ENCODE measurements around the gene INSR. TPM values are rescaled to one million over a fixed set of nuclear protein-coding genes. Genes with fewer than 3 reads are reported as not detected.
"Not testable (repeated sequence)": the region's sequence is repeated elsewhere in the genome, so short reads cannot be mapped to it uniquely, and the experiment has no call there.

The INSR gene
- total RNA-seq, 1 donor from 2014 or later = 69.2 TPM

GRCh38 chr19:7215176-7215575, 79.0 kb downstream of the INSR start:
- no peak overlapping the region for H3K4me3 Mint-ChIP-seq (ENCODE audit: low read depth)
- H3K4me1 Mint-ChIP-seq (ENCODE audit: low read depth) = peaks cover 37% of the 10 kb centered on the region
- peaks cover 3% of the 10 kb centered on the region for H3K36me3 Mint-ChIP-seq (ENCODE audit: insufficient read depth)
- H3K27ac Mint-ChIP-seq = no peak overlapping the region
- no peak for DNase-seq (ENCODE audit: low spot score, unreplicated experiment)
- no peaks in the 10 kb centered on the region for H3K27me3 Mint-ChIP-seq
- H3K9me3 Mint-ChIP-seq (ENCODE audit: low read depth) = no peaks in the 10 kb centered on the region
- TF ChIP-seq, protein P1, sequence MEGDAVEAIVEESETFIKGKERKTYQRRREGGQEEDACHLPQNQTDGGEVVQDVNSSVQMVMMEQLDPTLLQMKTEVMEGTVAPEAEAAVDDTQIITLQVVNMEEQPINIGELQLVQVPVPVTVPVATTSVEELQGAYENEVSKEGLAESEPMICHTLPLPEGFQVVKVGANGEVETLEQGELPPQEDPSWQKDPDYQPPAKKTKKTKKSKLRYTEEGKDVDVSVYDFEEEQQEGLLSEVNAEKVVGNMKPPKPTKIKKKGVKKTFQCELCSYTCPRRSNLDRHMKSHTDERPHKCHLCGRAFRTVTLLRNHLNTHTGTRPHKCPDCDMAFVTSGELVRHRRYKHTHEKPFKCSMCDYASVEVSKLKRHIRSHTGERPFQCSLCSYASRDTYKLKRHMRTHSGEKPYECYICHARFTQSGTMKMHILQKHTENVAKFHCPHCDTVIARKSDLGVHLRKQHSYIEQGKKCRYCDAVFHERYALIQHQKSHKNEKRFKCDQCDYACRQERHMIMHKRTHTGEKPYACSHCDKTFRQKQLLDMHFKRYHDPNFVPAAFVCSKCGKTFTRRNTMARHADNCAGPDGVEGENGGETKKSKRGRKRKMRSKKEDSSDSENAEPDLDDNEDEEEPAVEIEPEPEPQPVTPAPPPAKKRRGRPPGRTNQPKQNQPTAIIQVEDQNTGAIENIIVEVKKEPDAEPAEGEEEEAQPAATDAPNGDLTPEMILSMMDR (IDR thresholded peaks at IDR 0.05; ENCODE audit: unreplicated experiment) = no peak

DNA sequence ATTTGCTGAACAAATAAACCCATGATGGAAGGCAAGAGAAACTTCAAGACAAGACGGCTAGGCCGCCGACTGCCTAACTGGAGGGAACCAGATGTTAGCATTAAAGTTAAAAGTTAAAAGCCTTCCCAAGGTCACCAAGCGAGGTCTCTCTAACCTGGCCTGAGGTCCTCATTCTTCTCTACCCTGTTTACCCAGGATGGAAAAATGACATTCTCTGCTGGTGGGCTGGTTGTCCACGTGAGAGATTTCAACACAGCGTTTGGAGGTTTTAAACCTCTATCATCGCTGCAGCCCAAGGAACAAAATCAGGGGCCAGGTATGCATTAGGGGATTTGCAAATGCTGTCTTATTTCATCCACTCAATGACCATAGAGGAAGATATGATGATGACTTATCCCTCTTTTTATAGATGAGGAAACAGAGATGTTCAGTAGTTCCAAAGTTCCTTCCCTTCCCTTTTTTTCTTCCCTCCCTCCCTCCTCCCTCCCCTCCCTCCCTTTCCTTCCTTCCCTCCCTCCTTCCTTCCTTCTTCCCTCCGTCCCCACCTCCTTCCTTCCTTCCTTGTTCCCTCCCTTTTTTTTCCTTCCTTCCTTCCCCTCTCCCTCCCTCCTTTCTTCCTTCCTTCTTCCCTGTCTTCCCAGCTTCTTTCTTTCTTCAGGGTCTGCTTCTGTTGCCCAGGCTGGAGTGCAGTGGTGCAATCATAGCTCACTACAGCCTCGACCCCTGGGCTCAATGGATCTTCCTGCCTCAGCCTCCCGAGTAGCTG, 79.7 kb downstream of the INSR start:
- Mint-ChIP-seq H3K4me1 (ENCODE audit: low read depth) (peaks cover 40% of the 10 kb centered on the region), H3K36me3 (ENCODE audit: insufficient read depth) (peaks cover 3% of the 10 kb centered on the region), H3K4me3 (ENCODE audit: low read depth) (no peak overlapping the region), H3K27me3 (no peaks in the 10 kb centered on the region), H3K27ac (peak overlapping the region; percentile 95), H3K9me3 (ENCODE audit: low read depth) (no peaks in the 10 kb centered on the region)
- TF ChIP-seq, protein P1 (IDR thresholded peaks at IDR 0.05; ENCODE audit: unreplicated experiment) = no peak
- no peak for DNase-seq (ENCODE audit: low spot score, unreplicated experiment)

- peak overlapping the region; percentile 5 for H3K4me3 Mint-ChIP-seq (ENCODE audit: low read depth)
- H3K36me3 Mint-ChIP-seq (ENCODE audit: insufficient read depth) = peaks cover 2% of the 10 kb centered on the region
- peaks cover 41% of the 10 kb centered on the region for H3K4me1 Mint-ChIP-seq (ENCODE audit: low read depth)
- H3K27ac Mint-ChIP-seq = peak overlapping the region; percentile 95
- H3K9me3 Mint-ChIP-seq (ENCODE audit: low read depth) = no peaks in the 10 kb centered on the region
- TF ChIP-seq, protein P1 (IDR thresholded peaks at IDR 0.05; ENCODE audit: unreplicated experiment) = no peak
- H3K27me3 Mint-ChIP-seq = no peaks in the 10 kb centered on the region
- no peak for DNase-seq (ENCODE audit: low spot score, unreplicated experiment)
These were observed 80.4 kb downstream of the INSR start for GRCh38 chr19:7213628-7214323.

GRCh38 chr19:7211191-7211951, 82.8 kb downstream of the INSR start:
- H3K4me1 Mint-ChIP-seq (ENCODE audit: low read depth) = peaks cover 42% of the 10 kb centered on the region
- TF ChIP-seq, protein P1 (IDR thresholded peaks at IDR 0.05; ENCODE audit: unreplicated experiment) = no peak
- DNase-seq (ENCODE audit: low spot score, unreplicated experiment) = peak; percentile 28
- peak overlapping the region; percentile 92 for H3K27ac Mint-ChIP-seq
- no peaks in the 10 kb centered on the region for H3K27me3 Mint-ChIP-seq
- H3K4me3 Mint-ChIP-seq (ENCODE audit: low read depth) = peak overlapping the region; percentile 13
- H3K9me3 Mint-ChIP-seq (ENCODE audit: low read depth) = no peaks in the 10 kb centered on the region
- H3K36me3 Mint-ChIP-seq (ENCODE audit: insufficient read depth) = no peaks in the 10 kb centered on the region

DNA sequence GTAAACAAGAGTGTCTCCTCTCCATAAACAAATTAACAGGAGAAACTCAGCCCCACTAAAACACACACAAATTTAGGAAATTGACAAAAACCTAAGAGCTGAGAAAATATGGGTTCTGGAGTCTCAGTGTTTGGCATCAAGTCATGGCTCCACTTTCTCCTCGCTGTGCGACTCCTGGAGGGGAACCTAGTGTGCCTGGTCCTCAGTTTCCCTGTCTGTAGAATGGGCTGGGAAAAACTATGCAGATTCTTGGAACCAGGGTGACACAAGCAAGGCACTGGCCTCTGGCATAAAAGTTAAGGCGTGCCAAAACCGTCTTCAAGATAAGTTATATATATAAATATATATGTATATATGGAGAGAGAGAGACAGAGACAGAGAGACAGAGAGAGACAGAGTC, 83.9 kb downstream of the INSR start:
- Mint-ChIP-seq H3K36me3 (ENCODE audit: insufficient read depth) (no peaks in the 10 kb centered on the region), H3K4me1 (ENCODE audit: low read depth) (peaks cover 41% of the 10 kb centered on the region), H3K27ac (no peak overlapping the region), H3K27me3 (no peaks in the 10 kb centered on the region), H3K9me3 (ENCODE audit: low read depth) (no peaks in the 10 kb centered on the region), H3K4me3 (ENCODE audit: low read depth) (no peak overlapping the region)
- no peak for DNase-seq (ENCODE audit: low spot score, unreplicated experiment)
- TF ChIP-seq, protein P1 (IDR thresholded peaks at IDR 0.05; ENCODE audit: unreplicated experiment) = no peak

GRCh38 chr19:7209597-7210325, 84.5 kb downstream of the INSR start:
- H3K4me1 Mint-ChIP-seq (ENCODE audit: low read depth) = peaks cover 36% of the 10 kb centered on the region

DNA sequence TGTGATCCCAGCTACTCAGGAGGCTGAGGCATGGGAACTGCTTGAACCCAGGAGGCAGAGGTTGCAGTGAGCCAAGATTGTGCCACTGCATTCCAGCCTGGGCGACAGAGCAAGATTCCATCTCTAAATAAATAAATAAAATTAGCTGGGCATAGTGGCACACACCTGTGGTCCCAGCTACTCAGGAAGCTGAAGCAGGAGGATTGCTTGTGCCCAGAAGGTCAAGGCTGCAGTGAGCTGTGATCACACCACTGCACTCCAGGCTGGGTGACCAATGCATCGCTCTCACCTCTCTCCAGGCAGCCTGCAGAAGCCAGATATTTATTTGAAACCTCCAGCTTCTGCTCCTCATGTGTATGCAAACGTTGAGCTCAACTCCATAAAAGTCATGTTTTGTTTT, 85.2 kb downstream of the INSR start:
- H3K27me3 Mint-ChIP-seq; H3K4me3 Mint-ChIP-seq (ENCODE audit: low read depth); H3K36me3 Mint-ChIP-seq (ENCODE audit: insufficient read depth): not testable (repeated sequence)

More at GRCh38 chr19:7209597-7210325, 84.5 kb downstream of the INSR start:
- peak overlapping the region; percentile 29 for H3K27ac Mint-ChIP-seq
- not testable (repeated sequence) for H3K27me3 Mint-ChIP-seq; DNase-seq (ENCODE audit: low spot score, unreplicated experiment); H3K9me3 Mint-ChIP-seq (ENCODE audit: low read depth); H3K4me3 Mint-ChIP-seq (ENCODE audit: low read depth); H3K36me3 Mint-ChIP-seq (ENCODE audit: insufficient read depth)

More for the DNA sequence above, 85.2 kb downstream of the INSR start:
- H3K27ac Mint-ChIP-seq = peak overlapping the region; percentile 25
- not testable (repeated sequence) for H3K9me3 Mint-ChIP-seq (ENCODE audit: low read depth); DNase-seq (ENCODE audit: low spot score, unreplicated experiment)
- H3K4me1 Mint-ChIP-seq (ENCODE audit: low read depth) = peaks cover 35% of the 10 kb centered on the region
